ENCODE data around the gene ZNF397.
A peak's percentile ranks its signal among the peaks of the same experiment; 100 is the strongest.
"Not testable (repeated sequence)": the region's sequence is repeated elsewhere in the genome, so short reads cannot be mapped to it uniquely, and the experiment has no call there.

ZNF397 gene
- 23.6 reads per million, percentile 50 among the genes with 10 or more reads in this experiment for total RNA-seq

- DNase-seq, result peak; percentile 93
Measured at GRCh38 chr18:35240664-35241447, at the start of gene ZNF397. Gene ZNF397, plus strand, starts transcription at chr18:35241034. Its CDS starts 1,437 bp downstream, at chr18:35242471.

DNA sequence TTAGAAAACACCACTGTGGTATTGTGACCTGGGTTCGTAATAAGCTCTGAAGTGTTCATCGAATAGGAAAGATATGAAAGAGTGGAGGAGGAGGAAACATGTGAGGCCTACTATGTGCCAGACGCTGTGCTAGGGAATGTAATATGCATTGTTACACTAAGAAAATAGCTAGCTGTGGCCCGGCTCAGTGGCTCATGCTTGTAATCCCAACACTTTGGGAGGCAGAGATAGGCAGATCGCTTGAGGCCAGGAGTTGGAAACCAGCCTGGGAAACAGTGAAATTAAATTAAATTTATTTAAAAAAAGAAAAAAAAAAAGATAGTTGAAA lies 49.2 kb upstream of the ZNF397 start:
- DNase-seq, result no peak

GRCh38 chr18:35192415-35192814 lies 48.4 kb upstream of the ZNF397 start:
- DNase-seq, result no peak

GRCh38 chr18:35193316-35193715 lies 47.5 kb upstream of the ZNF397 start:
- no peak for DNase-seq

DNA sequence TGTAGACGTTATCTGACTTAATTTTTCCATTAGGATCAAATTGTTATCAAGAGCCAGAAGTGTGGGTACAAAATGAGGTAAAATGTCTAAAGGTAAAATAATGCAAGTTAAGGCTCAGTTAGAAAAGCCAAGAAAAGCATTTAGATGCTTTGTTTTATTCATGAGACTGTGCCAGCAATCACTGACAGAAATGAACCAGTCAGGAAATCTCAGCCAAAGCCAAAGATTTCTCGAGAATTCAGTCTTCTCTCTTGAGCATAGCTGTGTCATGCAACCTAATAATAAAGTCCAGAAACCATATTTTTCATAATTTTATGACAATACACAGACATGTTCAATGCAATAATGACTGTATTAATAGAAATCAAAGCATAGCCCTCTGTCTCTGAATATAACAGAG lies 43.5 kb upstream of the ZNF397 start:
- DNase-seq, result no peak

DNA sequence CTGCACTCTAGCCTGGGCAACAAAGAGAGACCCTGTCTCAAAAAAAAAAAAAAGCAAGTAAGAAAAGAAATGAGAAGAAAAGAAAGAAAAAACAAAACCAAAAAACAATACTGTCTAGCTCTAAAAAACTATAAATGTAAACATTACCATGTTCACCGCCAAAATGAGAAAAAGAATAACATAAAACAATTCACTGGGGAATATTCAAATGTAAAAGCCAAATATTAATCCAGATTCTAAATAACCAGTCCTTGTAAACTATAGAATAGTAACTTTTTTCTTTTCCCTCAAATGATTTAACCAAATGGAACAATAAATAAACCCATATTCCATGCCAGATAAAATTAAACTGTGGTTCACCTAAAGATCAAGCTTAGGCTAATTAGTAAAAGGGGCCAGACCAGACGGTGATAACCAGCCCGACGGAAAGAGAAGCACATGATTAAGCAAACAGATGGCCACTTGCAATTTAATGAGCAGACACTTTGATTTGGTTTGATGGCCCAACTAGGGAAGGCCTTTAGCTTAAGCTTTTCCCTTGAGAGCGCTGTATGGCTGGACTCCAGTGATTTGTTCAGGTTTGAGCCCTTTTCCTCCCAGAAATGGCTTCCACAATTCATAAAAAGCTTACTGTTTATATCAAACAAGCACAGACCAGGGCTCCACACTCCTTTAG lies 39.4 kb upstream of the ZNF397 start:
- DNase-seq, result no peak

- no peak for DNase-seq
Measured at GRCh38 chr18:35203067-35203466, 37.8 kb upstream of the ZNF397 start.

- no peak for DNase-seq
Measured at GRCh38 chr18:35205199-35205712, 35.6 kb upstream of the ZNF397 start.

GRCh38 chr18:35205746-35206458 lies 34.9 kb upstream of the ZNF397 start:
- not testable (repeated sequence) for DNase-seq

GRCh38 chr18:35215026-35215425 lies 25.8 kb upstream of the ZNF397 start:
- DNase-seq, result no peak

DNA sequence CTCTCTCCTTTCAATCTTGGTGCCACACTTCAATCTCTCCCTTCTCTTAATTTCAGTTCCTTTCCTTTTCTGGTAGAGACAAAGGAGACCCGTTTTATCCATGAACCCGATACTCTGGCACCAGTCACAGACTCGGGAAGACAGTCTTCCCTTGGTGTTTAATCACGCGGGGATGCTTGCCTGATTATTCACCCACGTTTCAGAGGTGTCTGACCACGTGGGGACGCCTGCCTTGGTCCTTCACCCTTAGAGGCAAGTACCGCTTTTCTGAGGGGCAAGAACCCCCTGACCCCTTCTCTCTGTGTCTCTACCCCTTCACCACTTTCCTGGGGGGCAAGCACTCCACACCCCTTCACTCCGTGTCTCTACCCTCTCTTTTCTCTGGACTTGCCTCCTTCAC lies 24.2 kb upstream of the ZNF397 start:
- not testable (repeated sequence) for DNase-seq

GRCh38 chr18:35219331-35219730 lies 21.5 kb upstream of the ZNF397 start:
- not testable (repeated sequence) for DNase-seq

GRCh38 chr18:35220424-35220823 lies 20.4 kb upstream of the ZNF397 start:
- DNase-seq, result no peak

GRCh38 chr18:35223797-35224196 lies 17.0 kb upstream of the ZNF397 start:
- DNase-seq, result no peak

DNA sequence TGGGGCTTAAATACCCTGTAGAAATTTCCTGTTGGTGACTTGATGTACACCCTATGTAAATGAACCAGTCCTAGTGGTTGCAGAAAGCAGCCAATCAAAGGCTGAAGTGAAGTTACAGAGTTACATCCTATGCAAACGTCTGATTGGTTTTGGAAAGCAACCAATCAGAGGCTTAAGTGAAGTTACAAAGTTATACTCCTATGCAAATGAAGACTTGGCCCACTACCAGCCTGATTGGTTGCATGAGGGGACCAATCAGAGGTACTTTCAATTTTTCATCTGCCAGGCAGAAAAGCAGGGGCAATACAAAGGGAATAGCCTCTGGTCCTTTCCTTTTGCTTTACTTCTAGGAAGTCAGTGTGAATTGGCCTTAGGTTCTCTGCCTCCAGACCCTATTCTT lies 13.6 kb upstream of the ZNF397 start:
- no peak for DNase-seq

DNA sequence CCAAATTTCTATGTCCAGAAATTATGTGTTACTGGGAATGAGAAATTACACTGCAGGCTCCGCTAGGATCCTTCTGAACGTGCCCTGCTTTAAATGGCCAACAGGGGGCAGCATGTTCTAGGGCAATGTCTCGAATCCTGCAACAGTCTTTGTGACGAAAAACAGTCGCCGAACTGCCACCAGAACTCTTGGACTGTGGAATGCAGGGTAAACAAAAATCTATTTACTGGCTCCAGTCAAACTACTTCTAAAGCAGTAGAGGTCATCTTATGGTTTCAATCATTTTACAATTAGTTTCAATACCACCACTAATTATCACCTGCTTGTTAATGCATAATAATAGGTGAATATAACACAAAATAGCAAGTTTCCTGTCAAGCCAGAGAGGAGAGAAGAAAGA lies 9.8 kb upstream of the ZNF397 start:
- peak; percentile 75 for DNase-seq

GRCh38 chr18:35236571-35237363 lies 4.1 kb upstream of the ZNF397 start:
- DNase-seq, result no peak

DNA sequence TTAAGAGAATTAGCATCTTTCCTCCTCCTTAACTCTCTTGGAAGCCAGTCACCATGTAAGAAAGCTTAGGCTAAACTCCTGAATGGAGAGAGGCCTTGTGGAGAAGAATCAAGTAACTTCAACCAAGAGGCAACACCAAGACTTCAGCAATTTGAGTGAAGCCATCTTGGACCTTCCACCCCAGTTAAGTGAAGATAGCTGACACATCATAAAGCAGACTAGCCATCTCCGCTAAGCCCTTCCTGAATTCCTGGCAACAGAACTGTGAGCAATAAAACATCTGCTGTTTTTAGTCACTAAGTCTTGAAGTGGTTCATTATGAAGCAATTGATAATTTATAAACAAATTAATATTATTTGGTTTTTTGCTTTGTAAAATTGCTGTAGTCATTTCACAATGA lies 1.5 kb upstream of the ZNF397 start:
- no peak for DNase-seq

GRCh38 chr18:35241448-35241804 lies 592 bp downstream of the ZNF397 start:
- no peak for DNase-seq

DNA sequence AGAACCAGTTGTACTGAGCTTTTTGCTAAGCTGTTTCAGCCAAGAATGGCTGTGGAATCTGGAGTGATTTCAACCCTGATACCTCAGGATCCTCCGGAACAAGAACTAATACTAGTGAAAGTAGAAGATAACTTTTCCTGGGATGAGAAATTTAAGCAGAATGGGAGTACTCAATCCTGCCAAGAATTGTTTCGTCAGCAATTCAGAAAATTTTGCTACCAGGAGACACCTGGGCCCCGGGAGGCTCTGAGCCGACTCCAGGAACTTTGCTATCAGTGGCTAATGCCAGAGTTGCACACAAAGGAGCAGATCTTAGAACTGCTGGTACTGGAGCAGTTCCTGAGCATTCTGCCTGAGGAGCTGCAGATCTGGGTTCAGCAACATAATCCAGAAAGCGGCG lies 1.6 kb downstream of the ZNF397 start:
- DNase-seq, result no peak

DNA sequence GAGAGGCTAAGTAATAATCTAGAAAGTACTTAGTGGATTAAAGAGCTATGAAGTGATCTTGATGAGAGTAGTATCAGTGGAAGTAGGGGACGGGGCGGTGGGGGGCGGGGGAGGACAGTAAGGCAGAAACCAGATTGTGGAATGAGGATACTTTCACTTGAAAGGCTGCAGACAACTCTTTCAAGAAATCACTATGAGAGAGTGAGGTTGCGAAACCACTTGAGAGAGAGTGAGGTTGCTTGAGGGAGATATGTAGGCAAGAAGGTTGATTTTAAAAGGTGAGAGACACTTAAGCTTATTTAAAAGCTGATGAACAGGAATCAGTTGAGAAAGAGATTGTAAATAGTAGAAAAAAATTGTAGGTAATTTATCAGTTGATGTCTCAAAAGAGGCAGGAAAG lies 3.8 kb downstream of the ZNF397 start:
- DNase-seq, result no peak

GRCh38 chr18:35245719-35246317 lies 5.0 kb downstream of the ZNF397 start:
- DNase-seq, result no peak

Data from effector CD4-positive, alpha-beta T cell (primary cell).